ENCODE measurements around the gene BCL2.

- TF ChIP-seq CTCF (IDR thresholded peaks at IDR 0.05) (no peak), ATF6 (CRISPR knock-in tag; IDR thresholded peaks at IDR 0.05) (no peak), ZNF512 (CRISPR knock-in tag; IDR thresholded peaks at IDR 0.05; ENCODE audit: borderline replicate concordance) (no peak), PRDM15 (CRISPR knock-in tag; IDR thresholded peaks at IDR 0.05) (no peak), CBFB (CRISPR knock-in tag; IDR thresholded peaks at IDR 0.05; ENCODE audit: low read depth) (no peak), ZNF423 (CRISPR knock-in tag; IDR thresholded peaks at IDR 0.05) (no peak), ELF4 (CRISPR knock-in tag; IDR thresholded peaks at IDR 0.05; ENCODE audit: low read depth) (no peak)
Measured at GRCh38 chr18:63312019-63312409, 7.6 kb downstream of the BCL2 start.
